GOT3 (cell line): ENCODE measurements around the gene PDE4D.
"Not testable (repeated sequence)": the region's sequence is repeated elsewhere in the genome, so short reads cannot be mapped to it uniquely, and the experiment has no call there.

Experiments used
- DNase-seq: peaks from one replicate; lab custom pipeline; 2025; ENCODE audit warnings: mixed read lengths; lab: John Stamatoyannopoulos, UW

Gene PDE4D

DNA sequence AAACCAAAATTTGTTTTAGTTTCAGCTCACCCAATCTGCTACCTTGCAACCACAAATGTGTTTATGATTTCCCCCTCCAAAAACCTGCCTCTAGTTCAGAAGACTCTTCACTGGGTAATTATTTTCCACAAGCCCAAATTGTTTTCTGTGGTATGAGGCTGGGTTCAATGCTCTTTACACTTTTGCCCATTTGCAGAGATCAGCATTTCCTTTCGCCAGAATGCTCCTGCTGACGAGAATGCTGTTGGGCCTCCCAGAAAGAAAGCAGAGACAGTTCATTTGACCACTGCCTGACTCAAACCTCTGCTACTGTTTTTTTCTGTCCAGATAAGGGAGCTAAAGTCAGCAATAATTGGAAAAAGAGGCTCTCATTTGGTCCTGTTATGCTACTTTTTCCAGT, 427.3 kb downstream of the PDE4D start:
- DNase-seq, result no peak

DNA sequence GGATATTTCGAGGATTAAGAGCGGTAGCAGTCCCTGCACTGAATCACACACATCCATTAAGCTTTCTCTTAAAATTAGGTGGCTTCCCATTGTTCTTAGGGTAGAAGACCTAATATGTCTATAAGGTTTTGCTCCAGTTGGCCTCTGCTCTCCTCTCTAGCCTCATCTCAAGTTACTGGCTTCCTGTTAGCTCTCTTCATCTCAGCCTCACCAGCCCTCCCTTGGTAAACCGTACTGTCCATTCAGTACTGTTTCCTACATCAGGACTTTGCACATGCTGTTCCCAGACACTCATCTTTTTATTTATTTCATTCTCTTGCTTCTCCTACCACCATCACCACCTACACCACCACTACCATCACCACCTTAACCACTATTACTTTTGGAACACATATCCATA, 428.6 kb downstream of the PDE4D start:
- no peak for DNase-seq

DNA sequence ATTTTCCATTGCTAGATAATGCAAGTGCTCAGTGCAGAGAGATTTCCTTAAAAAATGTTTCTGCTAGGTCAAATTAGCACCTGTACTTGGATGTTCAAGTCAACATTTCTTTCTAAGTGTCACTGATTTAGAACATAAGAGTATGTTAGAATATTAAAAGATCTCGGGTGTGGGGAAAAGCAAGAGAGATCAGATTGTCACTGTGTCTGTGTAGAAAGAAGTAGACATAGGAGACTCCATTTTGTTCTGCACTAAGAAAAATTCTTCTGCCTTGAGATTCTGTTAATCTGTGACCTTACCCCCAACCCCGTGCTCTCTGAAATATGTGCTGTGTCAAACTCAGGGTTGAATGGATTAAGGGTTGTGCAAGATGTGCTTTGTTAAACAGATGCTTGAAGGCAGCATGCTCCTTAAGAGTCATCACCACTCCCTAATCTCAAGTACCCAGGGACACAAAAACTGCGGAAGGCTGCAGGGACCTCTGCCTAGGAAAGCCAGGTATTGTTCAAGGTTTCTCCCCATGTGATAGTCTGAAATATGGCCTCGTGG, 429.8 kb downstream of the PDE4D start:
- DNase-seq, result not testable (repeated sequence)

DNA sequence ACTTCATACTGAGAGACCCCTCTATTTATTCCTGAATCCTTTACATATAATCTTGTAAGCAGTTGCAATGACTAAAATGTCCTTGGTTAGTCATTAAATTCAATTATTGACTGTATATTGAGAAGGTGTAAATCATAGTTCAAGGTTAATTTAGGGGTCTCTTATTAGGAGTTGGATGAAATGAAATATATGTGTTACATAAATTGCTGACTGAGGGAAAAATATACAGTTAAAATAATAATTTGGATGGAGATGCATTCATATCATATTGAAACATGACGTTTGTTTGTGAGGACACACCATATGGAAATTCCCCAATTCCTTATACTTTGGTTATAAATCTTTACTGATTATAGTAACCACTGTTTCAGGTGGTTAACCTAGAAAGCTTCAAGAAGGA, 430.6 kb downstream of the PDE4D start:
- DNase-seq, result no peak

DNA sequence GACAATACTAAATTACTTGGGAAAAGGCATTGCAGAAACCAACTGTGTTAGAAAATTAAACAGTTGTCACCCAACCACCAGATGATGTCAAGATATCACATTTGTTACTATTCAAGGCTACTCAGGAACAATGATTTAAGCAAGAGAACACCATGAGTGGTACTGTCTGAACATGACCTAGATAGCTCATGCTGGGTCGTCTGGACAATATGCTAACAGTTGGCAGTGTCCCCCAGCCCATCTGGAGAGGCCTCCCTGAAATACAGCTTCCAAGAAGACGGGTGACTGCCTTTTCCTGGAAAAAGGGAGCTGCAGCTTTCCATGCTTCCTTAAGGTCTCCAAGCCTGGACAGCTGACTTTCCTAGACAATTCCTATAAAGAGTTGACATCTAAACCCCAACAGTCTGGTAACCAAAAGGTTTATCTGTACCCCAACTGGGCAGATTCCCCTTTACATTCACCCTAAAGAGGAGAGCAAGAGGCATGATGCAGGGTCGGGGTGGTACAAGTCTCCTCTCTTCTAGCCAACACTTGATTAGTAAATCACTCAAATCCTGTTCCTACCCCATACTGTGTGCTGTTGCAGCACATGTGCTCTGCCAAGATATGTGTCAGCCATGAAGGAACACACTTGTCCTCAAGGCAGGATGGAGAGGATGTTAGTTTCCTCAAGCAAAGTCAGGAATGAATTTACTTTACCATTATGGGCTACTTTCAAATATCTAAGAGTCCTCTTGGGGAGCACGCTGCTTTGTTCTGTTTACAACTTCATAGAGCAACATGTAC, 433.0 kb downstream of the PDE4D start:
- no peak for DNase-seq

DNA sequence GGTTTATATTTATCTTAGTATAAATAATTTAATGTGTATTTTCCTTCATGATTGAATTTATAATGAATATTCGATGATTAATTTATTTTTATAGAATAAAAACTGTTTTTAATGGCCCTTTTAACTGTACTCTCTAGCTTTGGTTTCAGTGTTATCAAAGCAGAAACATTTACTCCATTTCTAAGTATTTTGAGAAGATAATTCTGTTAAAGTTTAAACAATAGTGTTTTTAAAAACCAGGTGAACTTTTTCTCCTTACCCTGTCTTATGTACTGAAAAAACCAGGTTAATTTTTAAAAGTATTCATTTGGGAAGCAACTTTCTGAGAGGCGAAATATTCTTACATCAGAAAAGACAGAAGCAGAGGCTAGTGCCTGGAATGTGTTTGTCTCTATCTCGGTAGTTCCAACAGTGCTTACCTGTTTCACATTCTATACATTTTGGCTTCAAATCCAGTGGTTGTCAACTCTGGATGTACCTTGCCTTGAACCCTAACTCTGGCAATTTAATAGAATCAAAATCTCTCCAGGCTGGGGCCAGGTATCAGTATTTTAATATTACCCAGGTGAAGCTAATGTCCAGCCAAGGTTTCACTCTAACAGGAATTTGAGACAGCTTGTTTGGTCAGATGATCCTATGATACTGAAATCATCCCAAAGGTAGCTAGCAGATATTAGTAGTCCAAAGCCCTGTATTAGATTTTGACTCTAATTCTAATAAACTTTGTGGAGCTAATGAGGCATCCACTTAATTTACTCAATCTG, 434.4 kb downstream of the PDE4D start:
- no peak for DNase-seq

DNA sequence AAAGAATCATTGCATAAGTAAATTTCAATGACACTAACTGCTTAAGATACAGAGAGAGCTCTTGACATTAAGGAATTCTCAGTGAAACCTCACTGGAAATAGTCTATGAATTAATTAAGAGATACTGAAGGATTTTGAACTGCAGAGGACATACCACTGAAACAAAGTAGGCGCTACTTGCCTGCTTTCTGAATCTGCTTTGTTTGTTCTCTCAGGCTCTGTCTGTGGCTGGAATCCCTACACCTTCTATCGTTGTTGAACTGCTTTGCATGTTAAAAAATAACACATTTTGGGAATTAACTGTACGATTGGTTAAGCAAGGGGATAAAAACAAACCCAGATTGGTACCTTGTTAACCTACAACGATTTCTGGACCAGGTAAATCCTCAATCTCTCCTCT, 435.2 kb downstream of the PDE4D start:
- no peak for DNase-seq

DNA sequence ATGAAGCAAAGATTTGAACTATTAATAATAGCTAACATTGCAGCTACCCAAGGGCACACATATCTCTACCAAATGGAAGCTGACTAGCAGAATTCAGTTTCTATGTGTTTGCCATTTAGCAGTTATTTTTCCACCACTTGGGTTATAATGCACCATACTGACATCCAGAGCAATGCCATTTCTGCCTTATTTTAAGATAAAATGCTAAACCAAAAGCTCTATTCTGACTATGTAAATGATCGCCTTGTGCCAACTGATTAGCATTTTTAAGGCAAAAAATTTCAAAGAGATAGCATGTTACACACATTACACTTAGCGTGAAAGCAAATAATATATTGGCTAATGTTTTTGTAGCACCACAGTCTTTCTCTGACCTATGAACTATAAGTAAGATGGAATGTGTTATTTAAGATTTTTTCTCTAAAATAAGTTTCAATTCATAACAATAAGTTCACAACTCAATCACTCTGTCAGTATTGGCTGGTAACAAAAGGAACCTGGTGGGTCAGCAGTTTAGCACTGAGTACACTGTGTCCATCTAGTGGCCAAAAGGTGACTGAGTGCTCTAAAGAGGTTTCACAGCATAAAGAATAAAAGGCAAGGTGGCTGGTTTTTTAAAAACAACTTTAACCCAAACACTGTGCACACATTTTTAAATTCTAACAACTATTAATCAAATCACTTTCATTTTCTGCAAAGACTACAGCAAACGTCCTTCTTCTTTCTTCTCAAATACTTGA, 443.5 kb downstream of the PDE4D start:
- DNase-seq, result no peak

DNA sequence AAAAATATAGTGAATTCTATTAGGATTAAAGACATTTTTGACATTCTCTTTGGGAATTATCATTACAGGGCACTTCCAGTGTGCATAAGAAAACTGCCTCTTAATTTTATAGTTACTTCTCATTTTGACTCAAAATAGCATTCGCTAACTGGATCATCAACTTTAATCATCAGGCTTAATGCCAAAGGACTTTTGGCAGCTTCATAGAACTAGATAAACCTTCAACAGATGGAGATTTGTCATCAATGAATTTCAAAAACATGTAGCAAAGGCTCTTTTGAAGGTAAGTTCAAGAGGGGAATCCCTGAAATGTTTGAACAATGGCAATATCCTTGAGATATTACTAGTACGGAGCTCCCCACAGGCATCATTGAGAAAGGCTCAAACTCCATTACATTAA, 447.2 kb downstream of the PDE4D start:
- DNase-seq, result no peak

DNA sequence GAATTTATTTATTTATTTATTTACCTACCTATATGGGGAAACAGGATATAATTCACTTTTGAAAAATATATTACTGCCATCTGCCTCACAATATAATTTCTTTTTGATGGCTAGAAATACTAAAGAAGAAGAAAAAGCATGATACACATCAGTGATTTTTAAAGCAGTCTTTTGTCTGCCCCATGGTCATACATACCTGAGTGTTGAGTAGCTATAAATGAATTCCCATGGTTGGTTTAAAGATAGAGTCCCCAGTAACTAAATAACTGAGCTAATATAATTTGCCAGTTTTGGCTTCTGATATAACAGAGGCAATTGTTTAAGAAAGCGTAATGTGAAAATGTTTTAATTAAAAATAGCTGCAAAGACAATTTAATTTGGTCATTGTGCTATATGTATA, 447.8 kb downstream of the PDE4D start:
- DNase-seq, result no peak

DNA sequence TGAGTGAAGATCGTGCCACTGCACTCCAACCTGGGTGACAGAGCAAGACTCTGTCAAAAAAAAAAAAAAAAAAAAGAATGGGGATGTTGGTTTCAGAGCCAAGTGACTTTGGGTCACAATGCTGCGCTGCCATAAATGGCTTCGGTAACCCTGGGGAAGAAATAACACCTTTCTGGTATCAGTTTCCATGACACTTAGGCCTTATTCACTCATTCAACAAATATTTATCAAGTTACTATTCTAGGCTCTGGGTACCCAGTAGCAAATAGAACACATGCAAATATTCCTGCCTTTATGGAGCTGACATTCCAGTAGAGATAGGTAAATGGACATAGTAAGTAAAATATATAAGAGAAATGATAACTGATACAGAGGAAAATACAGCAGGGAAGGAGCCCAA, 454.2 kb downstream of the PDE4D start:
- no peak for DNase-seq

DNA sequence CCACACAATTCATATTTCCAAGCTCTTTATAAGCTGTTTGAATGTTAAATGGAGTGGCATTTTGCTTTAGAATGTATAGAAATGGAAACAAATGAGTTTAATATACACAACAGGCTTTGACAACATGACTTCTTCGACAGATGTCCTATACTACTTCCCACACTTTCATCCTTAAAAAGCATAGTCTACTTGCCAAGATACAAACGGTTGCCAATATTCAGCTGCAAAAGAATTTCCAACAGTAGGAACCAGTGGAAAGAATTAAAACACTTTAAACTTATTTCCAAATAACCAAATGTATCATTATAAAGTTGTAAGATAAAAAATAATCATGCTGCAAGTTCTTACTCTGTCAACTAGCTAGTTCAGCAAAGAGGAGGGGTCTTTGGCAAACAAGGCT, 456.4 kb downstream of the PDE4D start:
- DNase-seq, result no peak

DNA sequence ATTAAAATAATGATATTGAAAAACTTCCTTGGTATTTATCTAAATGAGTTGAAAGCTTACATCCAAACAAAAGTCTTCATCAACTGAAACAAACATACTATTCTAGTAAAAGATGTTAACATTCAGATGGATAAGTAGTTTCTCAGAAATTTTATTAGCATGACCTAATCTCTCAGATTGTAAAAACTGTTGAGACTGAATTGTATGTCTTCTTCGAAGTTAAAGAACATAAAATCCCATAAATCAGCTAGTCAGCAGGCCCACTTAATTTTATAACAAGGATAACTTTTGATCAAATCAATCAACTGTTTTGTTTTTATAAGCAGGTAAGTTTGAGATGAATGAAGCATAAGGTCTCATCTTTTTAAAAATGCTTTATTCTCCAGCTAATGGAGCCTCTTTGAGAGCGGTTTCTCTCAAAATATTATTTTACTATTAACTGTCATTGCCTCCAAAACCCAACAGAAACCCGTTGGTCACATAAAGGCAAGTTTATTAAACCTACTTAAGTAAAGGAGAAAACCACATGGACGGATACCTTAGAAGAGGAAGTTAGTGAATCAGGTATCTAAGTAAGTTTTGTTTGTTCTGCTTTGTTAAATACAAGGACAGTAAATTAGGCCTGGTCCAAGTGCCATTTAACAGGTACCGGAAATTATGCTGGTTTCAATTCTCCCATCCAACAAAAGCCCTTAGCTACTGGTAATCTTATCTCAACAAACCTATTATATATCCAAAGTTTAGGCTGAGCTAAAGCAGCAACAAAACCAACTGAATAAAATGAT, 457.0 kb downstream of the PDE4D start:
- DNase-seq, result no peak

DNA sequence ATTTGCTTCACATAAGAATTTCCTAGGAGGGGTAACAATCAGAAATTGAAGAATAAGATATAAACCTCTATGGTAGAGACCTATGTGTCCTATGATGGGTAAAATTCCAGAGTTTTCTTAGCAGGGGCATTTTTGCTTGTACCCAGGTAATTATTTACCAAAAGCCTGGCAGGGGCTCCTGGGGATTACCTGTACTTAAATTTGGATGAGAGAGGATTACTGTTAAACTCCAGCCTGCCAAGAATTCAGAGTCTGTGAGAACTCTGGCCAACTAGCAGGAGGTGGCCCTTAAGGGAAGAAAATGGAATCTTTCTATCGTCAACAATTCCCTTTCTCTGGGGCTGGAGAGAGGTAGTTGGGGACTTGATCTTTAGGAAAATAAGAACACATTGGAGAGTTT, 460.4 kb downstream of the PDE4D start:
- DNase-seq, result no peak

DNA sequence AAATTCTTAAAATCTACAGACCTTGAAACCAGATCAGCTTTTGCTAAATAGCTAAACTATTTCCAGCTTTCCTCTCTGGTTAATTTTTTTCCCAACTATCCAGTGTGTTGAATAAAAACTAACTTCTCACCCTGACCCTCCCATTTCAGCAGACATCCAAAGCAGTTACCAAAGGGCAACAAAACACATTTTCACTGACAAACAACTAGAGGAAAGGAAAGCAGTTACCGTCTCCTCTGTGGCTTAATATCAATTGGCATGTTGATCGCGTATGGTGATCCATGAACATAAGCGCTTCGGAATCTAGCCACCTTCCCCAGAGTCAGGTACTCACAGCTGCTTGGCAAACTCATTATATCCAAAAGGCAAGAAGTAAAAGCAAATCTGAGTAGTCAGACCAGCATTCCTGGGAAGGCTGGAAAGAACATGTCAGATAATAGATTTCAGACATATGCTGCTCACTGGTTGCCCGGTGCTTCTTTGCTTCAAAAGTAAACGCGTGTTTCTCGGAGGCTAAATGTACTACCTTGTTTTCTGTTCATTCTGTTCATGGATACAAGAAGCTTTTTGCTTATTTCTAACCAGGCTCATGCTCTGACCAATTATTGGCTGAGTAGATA, 463.4 kb downstream of the PDE4D start:
- DNase-seq, result no peak

DNA sequence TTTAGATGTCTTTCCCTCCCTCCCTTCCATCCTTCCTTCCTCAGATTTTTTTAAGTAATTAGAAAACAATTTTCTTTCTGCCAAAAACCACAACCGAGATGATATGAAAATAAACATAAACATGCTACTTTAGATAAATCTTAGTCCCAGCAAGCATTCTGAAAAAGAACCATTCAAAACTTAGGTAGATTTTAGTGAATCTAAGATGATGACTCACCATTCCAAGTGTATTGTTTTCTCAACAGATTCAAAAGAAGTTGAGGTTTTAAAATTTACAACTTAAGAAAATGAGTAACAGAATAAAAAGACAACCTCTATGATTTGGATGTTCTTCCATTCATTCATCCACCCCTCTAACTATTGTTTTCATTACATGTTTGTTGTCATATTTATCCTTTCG, 465.1 kb downstream of the PDE4D start:
- DNase-seq, result no peak

DNA sequence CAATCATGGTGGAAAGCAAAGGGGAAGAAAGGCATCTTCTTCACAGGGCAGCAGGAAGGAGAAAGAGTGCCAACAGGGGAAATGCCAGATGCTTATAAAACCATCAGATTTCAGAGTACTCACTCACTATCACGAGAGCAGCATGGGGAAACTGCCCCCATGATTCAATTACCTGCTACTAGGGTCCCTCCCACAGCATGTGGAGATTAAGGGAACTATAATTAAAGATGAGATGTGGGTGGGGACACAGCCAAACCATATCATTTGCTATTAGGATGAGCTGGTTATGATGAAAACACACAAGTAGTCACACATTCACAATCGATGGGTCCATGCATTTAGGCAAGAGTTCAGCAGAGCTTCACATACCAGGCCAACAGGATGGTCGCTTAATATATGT, 469.0 kb downstream of the PDE4D start:
- DNase-seq, result no peak

DNA sequence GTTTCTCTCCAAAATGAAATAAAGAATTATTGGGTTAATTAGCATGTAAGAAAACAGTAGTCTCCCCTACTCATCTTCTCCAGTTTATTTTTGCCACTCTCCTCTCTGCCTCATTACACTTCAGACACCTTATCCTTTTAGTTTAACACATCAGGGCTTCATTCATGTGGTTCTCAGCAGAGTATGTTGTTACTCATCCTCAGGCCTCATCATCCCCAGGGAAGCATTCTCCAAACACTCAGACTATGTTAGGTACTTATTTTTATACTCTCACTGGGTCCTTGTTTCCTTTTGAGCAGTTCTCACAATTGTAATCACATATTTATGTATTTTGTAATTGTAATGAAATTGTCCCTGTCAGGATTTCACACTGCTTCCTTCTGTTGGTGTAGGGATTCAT, 470.5 kb downstream of the PDE4D start:
- no peak for DNase-seq

DNA sequence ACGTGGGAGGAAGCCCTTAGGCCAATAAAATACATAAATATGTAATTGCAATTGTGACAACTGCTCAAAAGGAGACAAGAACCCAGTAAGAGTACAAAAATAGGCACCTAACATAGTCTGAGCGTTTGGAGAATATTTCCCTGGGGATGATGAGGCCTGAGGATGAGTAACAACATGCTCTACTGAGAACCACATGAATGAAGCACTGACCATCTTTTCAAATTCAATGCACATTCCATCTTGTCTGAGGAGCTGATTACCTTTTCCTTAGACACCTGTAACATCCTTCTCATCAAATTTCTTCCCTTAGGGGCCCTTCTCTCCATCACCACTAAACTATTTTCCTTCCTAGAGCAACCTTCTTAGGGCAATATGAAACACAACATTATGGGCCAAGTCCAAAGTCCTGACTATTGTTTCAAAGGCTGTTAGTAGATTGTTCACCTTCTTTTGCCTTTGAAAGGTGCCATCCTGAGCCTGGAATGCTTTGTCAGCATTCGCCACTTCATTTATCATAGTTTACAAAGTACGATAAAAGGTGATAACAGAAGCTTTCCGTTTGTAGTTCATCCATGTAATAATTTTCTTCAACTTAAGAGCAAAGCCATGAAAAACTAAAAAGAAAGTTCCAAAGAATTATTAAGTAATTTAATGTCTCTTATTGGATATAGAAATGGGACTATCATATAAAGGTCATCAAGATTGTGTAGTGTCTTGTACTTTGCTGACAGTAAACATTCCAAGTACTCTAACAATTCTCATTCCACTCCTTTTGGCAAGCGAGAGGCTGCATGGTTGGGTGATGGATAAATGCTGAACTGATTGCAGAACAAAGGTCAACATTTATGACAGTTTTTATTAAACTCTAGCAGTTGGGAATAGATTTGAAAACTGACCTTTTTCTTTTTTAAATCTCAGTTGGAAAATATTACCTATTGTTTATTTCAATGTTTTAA, 471.3 kb downstream of the PDE4D start:
- no peak for DNase-seq

DNA sequence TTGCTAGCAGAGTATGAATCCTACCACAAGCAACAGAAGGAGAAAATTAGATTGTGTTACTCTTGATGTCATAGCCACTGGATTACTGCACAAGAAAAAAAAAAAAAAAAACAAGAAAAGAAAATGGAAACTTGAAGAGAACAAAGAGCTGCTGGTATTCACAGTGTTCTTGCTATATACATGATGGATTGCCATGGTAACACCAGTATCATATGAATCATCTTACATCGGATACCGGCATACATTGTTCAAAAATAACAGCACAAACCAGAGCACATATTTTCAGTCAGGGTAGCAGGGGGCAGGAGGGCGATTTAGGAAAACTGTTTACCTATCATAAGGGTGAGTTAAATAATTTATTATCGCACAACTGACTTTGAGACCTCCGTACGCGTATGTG, 472.9 kb downstream of the PDE4D start:
- DNase-seq, result no peak
